ENCODE data around the gene GPS2. TPM values are rescaled to one million over a fixed set of nuclear protein-coding genes. Genes with fewer than 3 reads are reported as not detected.

The GPS2 gene
- total and polyA plus RNA-seq, 2 donors (not counting 1 experiment from before 2014, with no cell fraction given), result 137 to 225 TPM

GRCh38 chr17:7309628-7310027 lies 5.5 kb downstream of the GPS2 start:
- Histone ChIP-seq H3K4me3 (ENCODE audit: control extremely low read depth in 1 of 5, extremely low read depth in 1 of 5, insufficient read depth in 1 of 5, low read depth in 2 of 5, low read length in 4 of 5) (peak overlapping the region in 4 of 5 experiments; percentile 81 to 96 (median 95)), H3K4me1 (ENCODE audit: control insufficient read depth in 2 of 2, insufficient read depth in 2 of 2, low read length in 2 of 2) (peaks cover 27 to 57% of the 10 kb centered on the region in 2 donors), H3K27me3 (replicated peaks in 1 of 4; ENCODE audit: control extremely low read depth in 1 of 4, control insufficient read depth in 3 of 4, insufficient read depth in 4 of 4, low read length in 3 of 4) (no peaks in the 10 kb centered on the region), H4K20me1 (ENCODE audit: control insufficient read depth, insufficient read depth, low read length, poor library complexity, severe bottlenecking) (peaks cover 65% of the 10 kb centered on the region), H3K36me3 (replicated peaks in 1 of 2; ENCODE audit: control extremely low read depth in 1 of 2, control insufficient read depth in 1 of 2, extremely low read depth in 1 of 2, insufficient read depth in 2 of 2, low read length in 1 of 2) (peaks cover 5 to 50% of the 10 kb centered on the region in 2 experiments), H3K9ac (ENCODE audit: low read length) (peak overlapping the region; percentile 97), H3K27ac (ENCODE audit: low read length in 2 of 2) (peak overlapping the region; percentile 98 to 99), H3K79me2 (ENCODE audit: control insufficient read depth, insufficient read depth, low read length) (peaks cover 65% of the 10 kb centered on the region), H2AFZ (ENCODE audit: insufficient read depth, low read depth, low read length, poor library complexity, severe bottlenecking) (no peak overlapping the region), H3K9me3 (ENCODE audit: control extremely low read depth in 1 of 3, control insufficient read depth in 2 of 3, insufficient read depth in 1 of 3, low read length in 2 of 3) (no peaks in the 10 kb centered on the region), H3K4me2 (replicated peaks; ENCODE audit: low read depth, low read length, poor library complexity, severe bottlenecking) (peak overlapping the region; percentile 93)
- H3K27me3 Mint-ChIP-seq, result no peaks in the 10 kb centered on the region
- 77% methylated on average over 11 of the region's 12 CpGs for WGBS (ENCODE audit: insufficient coverage)
- ChIA-PET CTCF (interaction anchor here (0.9 to 1.9 kb wide), 7 partner anchors 12 to 44 kb away, joined by 3 to 5 read pairs (median 5); no protein-coding TSS in a partner anchor), POLR2A (interaction anchor here (0.6 to 1.9 kb wide), 7 partner anchors 14 to 864 kb away, joined by 3 to 18 read pairs (median 4); partner anchors contain the start of genes NEURL4 and TP53)
- DNase-seq, result no peak
- peaks cover 63% of the 10 kb centered on the region for H3K4me1 Mint-ChIP-seq
- H3K27ac Mint-ChIP-seq, result peak overlapping the region; percentile 97
- intact Hi-C loops (cut with micrococcal nuclease), result loop anchor here (5.0 kb wide), 1 partner anchor 148 kb away; no protein-coding TSS in a partner anchor
- ATAC-seq (ENCODE audit: low read depth), result no peak
- TF ChIP-seq CTCF (IDR thresholded peaks at IDR 0.05) (no peak), EZH2 (IDR thresholded peaks at IDR 0.05; ENCODE audit: borderline replicate concordance, insufficient read depth, low read depth, low read length, poor library complexity, severe bottlenecking) (no peak)
- peak overlapping the region; percentile 95 for H3K4me3 Mint-ChIP-seq
- no peaks in the 10 kb centered on the region for H3K9me3 Mint-ChIP-seq (ENCODE audit: insufficient read depth)
